PC-9 (cell line): ENCODE results near the gene MAN2A1. TPM values are rescaled to one million over a fixed set of nuclear protein-coding genes. Genes with fewer than 3 reads are reported as not detected.

Experiments used
- BruUV-seq: library from RNA; stranded (reverse); fragments of 400-500 nt; replicated peaks from 2 replicates; lab custom pipeline; 2021; lab: Mats Ljungman, UMichigan
- CTCF ChIA-PET: fragments of 300-600 bp; sonication (Branson Sonifier 250); formaldehyde crosslinking; loops from one replicate; lab custom pipeline; 2022; ENCODE audit warnings: antibody characterized with exemption; lab: Charles Lee
- POLR2A ChIA-PET: fragments of 300-600 bp; sonication (Branson Sonifier 250); formaldehyde crosslinking; loops from one replicate; lab custom pipeline; 2022; ENCODE audit warnings: antibody characterized with exemption; ENCODE audit not compliant: unreplicated experiment; lab: Charles Lee
- DNase-seq, 2 experiments: peaks; one replicate each; pipeline versions ENCODE4 v3.0.0 to v3.0.0-alpha.2; 2015 to 2022; ENCODE audit warnings: mixed read lengths in 1 of 2
- H2AFZ ChIP-seq: fragments of 200-600 bp; sonication (generic); 2 replicates; pipeline ENCODE4 v1.8.1; 2017; ENCODE audit warnings: antibody characterized with exemption
- H3F3A ChIP-seq: fragments of 200-600 bp; sonication (generic); 2 replicates; pipeline ENCODE4 v1.8.1; 2017; ENCODE audit warnings: antibody characterized with exemption, mild to moderate bottlenecking, low read depth; ENCODE audit not compliant: insufficient read depth
- H3K27ac ChIP-seq: fragments of 200-600 bp; sonication (generic); 2 replicates; pipeline ENCODE4 v1.6.1; 2016; ENCODE audit warnings: mixed run types
- H3K27me3 ChIP-seq: fragments of 200-600 bp; sonication (generic); 2 replicates; pipeline ENCODE4 v1.6.1; 2016; ENCODE audit warnings: low read depth, mixed run types; ENCODE audit not compliant: insufficient read depth
- H3K36me3 ChIP-seq: fragments of 200-600 bp; sonication (generic); 2 replicates; pipeline ENCODE4 v1.6.1; 2016; ENCODE audit warnings: low read depth, mixed run types
- H3K4me1 ChIP-seq: fragments of 200-600 bp; sonication (generic); replicated peaks from 2 replicates; pipeline ENCODE4 v1.6.1; 2016; ENCODE audit warnings: mixed run types; ENCODE audit not compliant: insufficient read depth
- H3K4me2 ChIP-seq: fragments of 200-600 bp; sonication (generic); 2 replicates; pipeline ENCODE4 v1.6.1; 2017; ENCODE audit warnings: mixed run types
- H3K4me3 ChIP-seq: fragments of 200-600 bp; sonication (generic); 2 replicates; pipeline ENCODE4 v1.6.1; 2016; ENCODE audit warnings: mixed run types
- H3K79me2 ChIP-seq: fragments of 200-600 bp; sonication (generic); 2 replicates; pipeline ENCODE4 v1.6.1; 2017; ENCODE audit warnings: low read depth, mixed run types
- H3K9me2 ChIP-seq: fragments of 200-600 bp; sonication (generic); 2 replicates; pipeline ENCODE4 v1.8.1; 2017; ENCODE audit warnings: mild to moderate bottlenecking; ENCODE audit not compliant: insufficient read depth
- H3K9me3 ChIP-seq: fragments of 200-600 bp; sonication (generic); 2 replicates; pipeline ENCODE4 v1.8.1; 2016; ENCODE audit warnings: low read depth; ENCODE audit not compliant: insufficient read depth
- H4K20me1 ChIP-seq: fragments of 200-600 bp; sonication (generic); 2 replicates; pipeline ENCODE4 v1.8.1; 2017; ENCODE audit not compliant: insufficient read depth
- EZH2 ChIP-seq: fragments of 200-600 bp; sonication (generic); IDR thresholded peaks from 2 replicates; pipeline ENCODE4 v1.8.0; 2017; ENCODE audit warnings: antibody characterized with exemption, low read depth
- intact Hi-C: fragments of 100-400 bp; cut with micrococcal nuclease; formaldehyde crosslinking; loops from one replicate; pipeline ENCODE4 v1.10.0; 2022; ENCODE audit not compliant: unreplicated experiment
- total RNA-seq: library from RNA; stranded (reverse); gene quantifications from 2 replicates; pipeline ENCODE4 v1.2.3, GENCODE V29; 2021
- TF ChIP-seq, protein P1 (sequence below): fragments of 200-600 bp; sonication (generic); conservative IDR thresholded peaks from 2 replicates; pipeline ENCODE4 v1.6.1; 2017; ENCODE audit warnings: mixed run types, antibody characterized with exemption, mild to moderate bottlenecking, moderate library complexity

MAN2A1 gene
- total RNA-seq, 1 experiment from 2014 or later: 27.3 TPM

DNA sequence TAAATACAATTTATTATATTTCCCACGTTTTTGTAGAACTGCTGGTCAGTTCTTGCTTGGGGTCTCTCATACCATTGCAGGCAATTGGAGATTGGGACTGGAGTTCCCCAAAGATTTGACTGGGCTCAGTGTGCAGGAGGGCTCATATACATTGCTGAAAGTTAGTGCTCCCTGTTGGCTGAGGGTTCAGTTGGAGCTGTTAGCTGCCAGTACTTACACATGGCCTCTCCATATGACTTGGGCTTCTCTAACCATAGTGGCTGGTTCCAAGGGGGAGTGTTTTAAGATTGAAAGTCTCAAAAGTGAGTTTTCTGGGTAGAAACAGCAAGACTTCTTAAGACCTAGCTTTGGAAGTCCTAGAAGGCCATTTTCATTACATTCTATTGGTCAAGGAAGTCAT, 102.9 kb downstream of the MAN2A1 start:
- Histone ChIP-seq H3K36me3 (no peaks in the 10 kb centered on the region), H4K20me1 (no peaks in the 10 kb centered on the region), H3K4me1 (no peaks in the 10 kb centered on the region), H2AFZ (no peak overlapping the region), H3K27ac (no peak overlapping the region), H3K9me3 (0 out of 2 replicates have a peak, but pooled peaks cover 9% of the 10 kb centered on the region), H3F3A (no peaks in the 10 kb centered on the region), H3K4me2 (no peak overlapping the region), H3K79me2 (no peaks in the 10 kb centered on the region), H3K4me3 (no peak overlapping the region), H3K9me2 (peaks cover 5% of the 10 kb centered on the region; the same call in 1 of the 2 replicates), H3K27me3 (no peaks in the 10 kb centered on the region)
- TF ChIP-seq, protein P1, sequence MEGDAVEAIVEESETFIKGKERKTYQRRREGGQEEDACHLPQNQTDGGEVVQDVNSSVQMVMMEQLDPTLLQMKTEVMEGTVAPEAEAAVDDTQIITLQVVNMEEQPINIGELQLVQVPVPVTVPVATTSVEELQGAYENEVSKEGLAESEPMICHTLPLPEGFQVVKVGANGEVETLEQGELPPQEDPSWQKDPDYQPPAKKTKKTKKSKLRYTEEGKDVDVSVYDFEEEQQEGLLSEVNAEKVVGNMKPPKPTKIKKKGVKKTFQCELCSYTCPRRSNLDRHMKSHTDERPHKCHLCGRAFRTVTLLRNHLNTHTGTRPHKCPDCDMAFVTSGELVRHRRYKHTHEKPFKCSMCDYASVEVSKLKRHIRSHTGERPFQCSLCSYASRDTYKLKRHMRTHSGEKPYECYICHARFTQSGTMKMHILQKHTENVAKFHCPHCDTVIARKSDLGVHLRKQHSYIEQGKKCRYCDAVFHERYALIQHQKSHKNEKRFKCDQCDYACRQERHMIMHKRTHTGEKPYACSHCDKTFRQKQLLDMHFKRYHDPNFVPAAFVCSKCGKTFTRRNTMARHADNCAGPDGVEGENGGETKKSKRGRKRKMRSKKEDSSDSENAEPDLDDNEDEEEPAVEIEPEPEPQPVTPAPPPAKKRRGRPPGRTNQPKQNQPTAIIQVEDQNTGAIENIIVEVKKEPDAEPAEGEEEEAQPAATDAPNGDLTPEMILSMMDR: no peak
- no peak for TF ChIP-seq EZH2
- DNase-seq: no peak
- CTCF ChIA-PET: no interaction called here
- intact Hi-C loops: no loop called here
- POLR2A ChIA-PET: no interaction called here
- BruUV-seq: no TSS peak

DNA sequence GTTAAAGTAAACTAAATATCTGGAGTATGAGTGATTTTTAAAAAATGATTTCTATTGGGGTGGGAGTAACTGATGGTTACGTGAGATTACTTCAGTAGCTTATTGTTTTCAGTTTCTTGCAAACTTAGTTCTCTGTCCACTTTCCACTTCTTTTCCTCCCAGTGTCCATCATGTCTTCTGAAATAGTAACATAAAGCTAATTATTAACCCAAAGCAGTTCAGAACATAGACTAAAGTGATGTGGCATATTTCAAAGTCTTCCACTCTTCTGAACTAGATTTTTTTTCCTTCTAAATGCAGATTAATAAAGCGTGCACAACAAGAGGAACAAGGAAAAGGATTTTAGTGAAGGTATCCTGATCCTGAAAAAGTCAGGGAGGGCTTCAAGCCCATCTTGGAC, 114.1 kb downstream of the MAN2A1 start:
- POLR2A ChIA-PET: no interaction called here
- H3F3A ChIP-seq: no peaks in the 10 kb centered on the region
- H3K27ac ChIP-seq: no peak overlapping the region
- BruUV-seq: no TSS peak
- CTCF ChIA-PET: no interaction called here
- no peaks in the 10 kb centered on the region; the same call in 1 of the 2 replicates for H3K36me3 ChIP-seq
- H3K4me2 ChIP-seq: no peak overlapping the region
- no peak overlapping the region for H2AFZ ChIP-seq
- no peak for DNase-seq
- H3K4me3 ChIP-seq: no peak overlapping the region
- no peaks in the 10 kb centered on the region for H3K4me1 ChIP-seq
- no peak for TF ChIP-seq EZH2
- TF ChIP-seq, protein P1: no peak
- H3K27me3 ChIP-seq: no peaks in the 10 kb centered on the region
- H4K20me1 ChIP-seq: no peaks in the 10 kb centered on the region
- no peaks in the 10 kb centered on the region for H3K9me2 ChIP-seq
- H3K79me2 ChIP-seq: no peaks in the 10 kb centered on the region
- intact Hi-C loops: no loop called here
- H3K9me3 ChIP-seq: no peaks in the 10 kb centered on the region

DNA sequence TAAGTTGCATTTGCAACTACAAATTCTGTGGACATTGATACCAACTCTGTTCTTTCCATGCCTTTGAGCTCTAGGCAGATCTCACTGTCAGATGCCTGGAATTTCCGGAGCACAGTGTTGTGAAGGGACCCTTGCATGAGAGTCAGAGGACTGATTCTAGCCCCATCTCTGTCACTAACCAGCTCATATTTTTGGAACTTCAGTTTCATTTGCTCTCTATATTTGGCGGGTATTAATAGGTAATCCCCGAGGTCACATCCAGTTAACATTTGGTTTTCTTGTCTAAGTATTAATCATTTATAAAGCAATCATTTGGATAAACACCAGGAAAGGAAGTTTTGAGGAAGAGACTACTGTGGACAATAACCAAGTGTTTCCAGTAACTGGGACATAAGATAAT, 115.7 kb downstream of the MAN2A1 start:
- POLR2A ChIA-PET: interaction anchor here (0.6 kb wide), 1 partner anchor 972 kb away, joined by 3 read pairs; no protein-coding TSS in a partner anchor

More for the DNA sequence above, 115.7 kb downstream of the MAN2A1 start:
- Histone ChIP-seq H3K9me3 (no peaks in the 10 kb centered on the region), H3K4me1 (no peaks in the 10 kb centered on the region), H3F3A (no peaks in the 10 kb centered on the region), H4K20me1 (no peaks in the 10 kb centered on the region), H3K4me3 (no peak overlapping the region), H3K27me3 (no peaks in the 10 kb centered on the region), H2AFZ (no peak overlapping the region), H3K79me2 (no peaks in the 10 kb centered on the region), H3K36me3 (no peaks in the 10 kb centered on the region; the same call in 1 of the 2 replicates), H3K9me2 (no peaks in the 10 kb centered on the region), H3K27ac (no peak overlapping the region), H3K4me2 (no peak overlapping the region)
- BruUV-seq: no TSS peak
- DNase-seq: no peak
- intact Hi-C loops: no loop called here
- TF ChIP-seq, protein P1: no peak
- TF ChIP-seq EZH2: no peak
- CTCF ChIA-PET: no interaction called here
